ENCODE data around the gene CYB5D1.

GRCh38 chr17:7840441-7840840, 17.4 kb upstream of the CYB5D1 start:
- TF ChIP-seq POLR2A (IDR thresholded peaks at IDR 0.05), result no peak
- no peak for TF ChIP-seq CTCF (IDR thresholded peaks at IDR 0.05)
